Activated CD8-positive, alpha-beta memory T cell treated with anti-CD3 and anti-CD28 coated beads, Interleukin-2, amount 50 U/mL, for 24 hours (primary cell): Measurements from ENCODE around the gene EME2.

ENCODE experiments used
- DNase-seq: peaks from one replicate; pipeline ENCODE4 v3.0.0-alpha.2; 2020; ENCODE audit errors: extremely low read depth

Gene EME2

DNA sequence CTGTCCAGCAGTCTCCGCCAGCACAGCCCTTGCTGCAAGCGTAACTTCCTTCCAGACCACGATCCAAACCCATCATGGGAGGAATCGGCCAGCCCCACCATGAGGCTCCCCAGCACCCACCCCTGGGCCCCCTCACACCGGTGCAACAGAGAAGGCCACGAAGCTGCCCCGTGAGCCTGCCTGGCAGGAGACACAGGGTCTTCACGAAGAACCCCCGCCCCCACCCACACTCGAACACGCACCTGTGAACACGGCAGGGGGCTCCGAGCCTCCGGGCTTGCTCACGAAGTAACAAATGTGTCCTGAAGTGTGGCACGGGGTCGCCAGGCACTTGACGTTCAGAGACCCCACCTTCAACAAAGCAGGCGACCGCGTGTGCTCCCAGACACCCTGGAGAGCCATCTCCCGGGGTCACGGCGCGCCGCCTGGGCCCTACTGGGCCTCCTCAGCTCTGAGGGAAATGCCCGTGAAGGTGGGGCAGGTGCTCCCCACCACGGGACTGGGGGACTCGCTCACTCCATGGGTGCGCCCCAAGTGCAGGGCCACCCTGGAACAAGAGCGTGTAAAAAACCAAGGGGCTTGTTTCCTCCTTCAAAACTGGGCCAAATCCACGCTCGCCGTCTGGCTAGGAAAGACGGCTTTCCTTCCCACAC is 46.4 kb downstream of the EME2 start:
- DNase-seq = no peak

DNA sequence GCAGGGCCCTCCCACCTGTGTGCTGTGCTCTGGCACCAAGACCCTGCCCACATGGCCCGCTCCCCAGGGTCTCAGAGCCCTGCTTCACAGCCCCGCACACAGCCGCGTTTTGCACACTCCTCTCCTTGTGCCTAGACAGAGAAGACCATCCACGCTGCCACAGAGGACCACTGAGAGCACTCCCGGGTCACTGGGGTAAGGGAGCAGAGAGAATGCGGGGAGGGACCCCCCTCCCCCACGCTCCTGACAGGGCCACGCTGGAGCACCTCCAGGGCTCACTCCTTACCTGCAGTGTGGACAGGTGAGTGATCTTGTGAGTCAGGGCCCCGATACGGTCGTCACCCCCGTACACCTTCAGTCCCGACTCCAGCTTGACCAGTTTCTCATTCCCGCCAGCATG is 47.0 kb downstream of the EME2 start:
- no peak for DNase-seq

DNA sequence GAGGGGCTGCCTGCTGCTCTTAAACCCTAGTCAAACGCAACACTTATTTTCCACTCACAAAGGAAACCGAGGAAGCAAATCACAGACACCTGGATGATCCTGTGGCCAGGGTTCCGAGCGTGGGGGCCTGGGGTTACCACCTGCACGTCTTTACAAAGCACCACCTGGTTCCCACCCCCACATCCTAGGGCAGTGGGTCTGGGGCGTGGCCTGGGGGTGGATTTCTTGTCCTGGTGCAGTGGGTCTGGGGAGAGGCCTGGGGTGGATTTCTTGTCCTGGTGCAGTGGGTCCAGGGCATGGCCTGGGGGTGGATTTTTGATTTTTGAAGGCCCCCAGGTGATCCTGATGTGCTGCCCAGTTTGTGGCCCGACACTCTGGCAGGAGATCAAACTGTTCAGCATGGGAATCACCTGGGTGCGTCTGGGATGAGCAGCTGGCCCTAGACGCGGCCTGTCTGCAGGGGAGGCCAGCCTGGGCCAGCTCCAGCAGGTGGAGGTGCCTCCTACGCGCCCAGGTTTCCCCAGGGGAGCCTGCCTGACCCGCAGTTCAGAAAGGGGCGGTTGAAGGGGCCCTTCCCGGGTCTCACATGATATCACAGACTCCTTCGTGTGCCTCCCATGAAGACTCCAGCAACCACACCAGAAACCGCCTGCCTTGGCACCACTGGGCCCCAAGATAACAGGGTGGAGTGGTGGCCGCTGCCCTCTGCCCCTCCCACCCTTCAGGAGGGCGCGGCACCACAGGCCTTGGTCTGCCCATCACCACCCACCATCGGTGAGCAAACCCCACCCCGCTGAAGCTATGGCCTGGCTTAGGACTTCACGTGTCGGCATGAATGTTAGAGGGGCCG is 47.7 kb downstream of the EME2 start:
- no peak for DNase-seq

DNA sequence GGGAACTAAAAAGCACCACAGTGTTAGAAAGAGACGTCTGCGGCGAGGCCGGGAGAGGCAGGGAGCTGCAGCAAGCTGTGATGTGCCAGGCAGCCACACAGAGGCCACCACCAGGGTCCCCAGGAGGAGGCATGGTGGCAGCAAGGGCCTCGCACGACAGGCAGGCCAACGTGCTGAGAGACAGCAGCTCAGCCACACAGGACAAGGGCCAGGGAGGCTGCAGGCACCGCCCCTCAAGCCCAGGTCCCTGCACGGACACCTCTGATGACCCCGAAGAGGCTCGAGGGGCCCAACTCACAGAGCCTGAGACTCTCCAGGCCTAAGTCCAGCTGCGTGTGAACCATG is 48.3 kb downstream of the EME2 start:
- DNase-seq = no peak

DNA sequence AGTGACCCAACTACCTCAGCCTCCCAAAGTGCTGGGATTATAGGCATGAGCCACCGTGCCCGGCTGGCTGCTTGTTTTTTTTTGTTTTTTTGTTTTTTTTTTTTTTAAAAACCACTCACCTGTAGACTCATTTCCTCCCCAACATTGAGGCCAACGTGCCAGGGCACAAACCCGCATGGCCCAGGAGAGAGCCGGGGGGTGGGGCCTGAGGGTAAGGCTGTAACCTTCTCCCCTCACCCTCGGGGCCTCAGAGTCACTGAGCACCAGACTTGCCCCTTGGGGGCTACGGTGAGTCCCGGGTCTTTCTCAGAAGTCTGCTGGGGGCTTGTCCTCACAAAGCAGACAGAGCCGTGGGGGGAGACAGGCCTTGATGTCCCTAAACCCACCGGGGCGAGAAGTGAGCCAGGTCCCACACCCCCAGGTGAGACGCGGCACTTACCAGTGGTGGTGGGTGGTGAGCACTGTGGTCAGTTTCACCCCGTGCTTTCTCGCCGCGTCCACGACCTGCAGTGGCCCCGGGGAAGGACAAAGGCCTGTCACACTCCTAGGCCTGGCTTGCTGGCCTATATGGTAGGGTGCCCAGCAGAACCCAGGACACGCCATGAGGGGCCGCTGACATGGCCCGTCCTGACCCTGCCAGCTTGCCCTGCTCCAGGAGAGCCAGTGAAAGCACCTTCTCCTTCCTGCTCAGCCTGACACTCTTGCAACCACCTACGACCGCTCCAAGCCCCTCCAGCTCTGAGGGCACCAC is 49.4 kb downstream of the EME2 start:
- no peak for DNase-seq

DNA sequence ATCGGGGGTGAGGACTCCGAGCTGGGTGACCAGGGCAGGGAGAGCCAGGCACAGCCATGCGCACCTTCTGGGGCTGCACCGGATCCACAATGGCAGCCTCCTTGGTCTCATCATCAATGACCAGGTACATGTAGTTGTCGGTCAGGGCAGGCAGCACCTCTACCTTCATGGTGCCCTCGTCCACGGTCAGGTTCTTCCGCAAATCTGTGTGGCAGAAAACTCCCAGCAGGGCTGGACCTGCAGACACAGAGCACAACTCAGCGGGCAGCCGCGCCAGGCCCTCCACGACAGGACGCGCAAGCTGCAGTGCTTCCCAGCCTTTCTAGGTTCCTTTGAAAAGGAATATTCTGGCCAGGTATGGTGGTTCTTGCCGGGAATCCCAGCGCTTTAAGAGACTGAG is 50.2 kb downstream of the EME2 start:
- DNase-seq = no peak

DNA sequence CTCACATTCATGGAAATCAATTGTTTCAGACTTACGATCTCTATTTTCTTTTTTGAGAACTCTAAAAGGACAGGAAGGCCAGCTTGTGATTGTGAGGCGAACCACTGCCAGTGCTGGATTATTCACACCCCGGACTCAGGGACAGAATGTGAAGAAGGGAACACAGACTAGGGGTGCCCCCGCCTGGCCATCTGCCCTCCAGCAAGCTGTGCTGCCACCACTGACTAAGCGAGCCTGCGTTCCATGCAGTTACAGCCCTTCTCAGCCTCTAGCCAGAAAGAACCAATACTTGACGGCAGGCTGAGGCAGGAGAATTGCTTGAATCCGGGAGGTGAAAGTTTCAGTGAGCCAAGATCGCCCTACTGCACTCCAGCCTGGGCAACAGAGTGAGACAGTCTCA is 51.2 kb downstream of the EME2 start:
- DNase-seq = no peak

DNA sequence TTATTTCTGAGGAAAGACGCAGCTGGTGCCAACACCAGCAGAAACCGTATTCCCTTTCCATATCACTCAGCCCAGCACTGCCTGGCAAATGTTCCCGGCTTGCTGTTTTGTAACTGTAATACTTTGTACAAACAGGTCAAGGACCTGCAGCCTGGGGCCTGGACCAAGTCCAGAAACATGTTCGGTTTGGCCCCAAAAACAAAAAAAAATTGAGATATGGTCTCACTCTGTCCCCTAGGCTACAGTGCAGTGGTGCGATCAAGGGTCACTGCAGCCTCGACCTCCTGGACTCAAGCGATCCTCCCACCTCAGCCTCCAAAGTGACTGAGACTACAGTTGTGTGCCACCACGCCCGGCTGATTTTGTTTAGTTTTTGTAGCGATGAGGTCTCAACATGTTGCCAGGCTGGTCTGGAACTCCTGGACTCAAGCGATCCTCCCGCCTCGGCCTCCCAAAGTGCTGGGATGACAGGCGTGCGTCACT is 52.8 kb downstream of the EME2 start:
- DNase-seq = no peak
